NCI-H2227 (cell line): Measurements from ENCODE around the gene C2orf92.
A peak's percentile ranks its signal among the peaks of the same experiment; 100 is the strongest.
"Not testable (repeated sequence)": the region's sequence is repeated elsewhere in the genome, so short reads cannot be mapped to it uniquely, and the experiment has no call there.

ENCODE experiments used
- DNase-seq: peaks from one replicate; lab custom pipeline; 2025; ENCODE audit not compliant: unreplicated experiment; lab: John Stamatoyannopoulos, UW

The C2orf92 gene

GRCh38 chr2:97688062-97688827 is 18.7 kb downstream of the C2orf92 start:
- no peak for DNase-seq

- no peak for DNase-seq
Measured at GRCh38 chr2:97691166-97691565, 21.7 kb downstream of the C2orf92 start.

- no peak for DNase-seq
Measured at GRCh38 chr2:97693476-97693875, 24.0 kb downstream of the C2orf92 start.

- no peak for DNase-seq
Measured at GRCh38 chr2:97695744-97696143, 26.2 kb downstream of the C2orf92 start.

GRCh38 chr2:97697252-97698235 is 28.0 kb downstream of the C2orf92 start:
- DNase-seq, result peak; percentile 88

GRCh38 chr2:97698530-97698929 is 29.0 kb downstream of the C2orf92 start:
- no peak for DNase-seq

GRCh38 chr2:97699765-97700444 is 30.4 kb downstream of the C2orf92 start:
- DNase-seq, result peak; percentile 68

- no peak for DNase-seq
Measured at GRCh38 chr2:97701186-97701585, 31.7 kb downstream of the C2orf92 start.

GRCh38 chr2:97701851-97702465 is 32.4 kb downstream of the C2orf92 start:
- DNase-seq, result no peak

- no peak for DNase-seq
Measured at GRCh38 chr2:97702731-97703470, 33.4 kb downstream of the C2orf92 start.

- DNase-seq, result no peak
Measured at GRCh38 chr2:97703741-97704140, 34.2 kb downstream of the C2orf92 start.

- DNase-seq, result no peak
Measured at GRCh38 chr2:97704989-97705388, 35.5 kb downstream of the C2orf92 start.

- no peak for DNase-seq
Measured at GRCh38 chr2:97706112-97706511, 36.6 kb downstream of the C2orf92 start.

- DNase-seq, result no peak
Measured at GRCh38 chr2:97706708-97707345, 37.3 kb downstream of the C2orf92 start.

- DNase-seq, result no peak
Measured at GRCh38 chr2:97707362-97708047, 38.0 kb downstream of the C2orf92 start.

GRCh38 chr2:97708048-97708380 is 38.5 kb downstream of the C2orf92 start:
- DNase-seq, result no peak

GRCh38 chr2:97708608-97709007 is 39.1 kb downstream of the C2orf92 start:
- DNase-seq, result no peak

- no peak for DNase-seq
Measured at GRCh38 chr2:97711394-97711711, 41.8 kb downstream of the C2orf92 start.

- not testable (repeated sequence) for DNase-seq
Measured at GRCh38 chr2:97712175-97712574, 42.7 kb downstream of the C2orf92 start.
